Epidermal melanocyte (primary cell): ENCODE measurements around the gene NPAS3.

Source experiments
- DNase-seq: peaks from one replicate; pipeline ENCODE4 v3.0.0; 2011; ENCODE audit warnings: low spot score; ENCODE audit not compliant: insufficient read length

NPAS3 gene

GRCh38 chr14:33848009-33848408 is 909.3 kb downstream of the NPAS3 start:
- no peak for DNase-seq

- DNase-seq: no peak
Measured at GRCh38 chr14:33848706-33849454, 910.2 kb downstream of the NPAS3 start.

DNA sequence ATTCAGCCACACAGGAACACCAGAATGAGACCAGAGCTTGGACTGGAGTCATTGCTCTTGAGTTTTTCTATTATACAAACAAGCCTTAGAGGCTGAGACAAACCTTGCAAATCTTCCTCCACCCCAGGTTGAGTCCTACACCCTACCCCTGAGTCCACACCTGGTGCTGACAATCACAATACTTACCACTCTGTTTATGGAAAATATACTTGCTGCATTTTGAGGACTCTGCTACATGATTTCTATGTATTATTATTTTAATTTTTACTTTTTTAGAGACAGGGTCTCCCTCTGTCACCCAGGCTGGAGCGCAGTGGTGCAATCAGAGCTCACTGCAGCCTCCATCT is 910.7 kb downstream of the NPAS3 start:
- DNase-seq: no peak

- DNase-seq: no peak
Measured at GRCh38 chr14:33850826-33851225, 912.1 kb downstream of the NPAS3 start.

DNA sequence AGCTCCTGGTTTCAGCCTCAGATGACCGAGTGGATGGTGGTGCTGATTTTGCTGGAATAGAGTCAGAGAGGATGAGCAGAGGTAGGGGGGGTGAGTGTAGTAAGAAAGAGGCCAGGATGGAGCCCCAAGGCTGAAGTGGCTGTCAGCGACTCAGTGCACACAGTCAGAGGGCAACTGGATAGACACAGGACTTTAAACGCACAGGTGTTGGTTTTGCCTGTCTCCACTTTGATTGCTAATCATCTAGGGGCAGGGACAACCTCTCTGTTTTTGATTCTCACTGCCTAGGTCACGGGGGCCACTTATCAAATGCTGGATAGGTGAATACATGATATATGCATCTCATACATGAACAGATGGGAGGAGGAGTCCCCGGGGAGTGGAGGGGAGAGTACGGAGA is 912.7 kb downstream of the NPAS3 start:
- DNase-seq: no peak

DNA sequence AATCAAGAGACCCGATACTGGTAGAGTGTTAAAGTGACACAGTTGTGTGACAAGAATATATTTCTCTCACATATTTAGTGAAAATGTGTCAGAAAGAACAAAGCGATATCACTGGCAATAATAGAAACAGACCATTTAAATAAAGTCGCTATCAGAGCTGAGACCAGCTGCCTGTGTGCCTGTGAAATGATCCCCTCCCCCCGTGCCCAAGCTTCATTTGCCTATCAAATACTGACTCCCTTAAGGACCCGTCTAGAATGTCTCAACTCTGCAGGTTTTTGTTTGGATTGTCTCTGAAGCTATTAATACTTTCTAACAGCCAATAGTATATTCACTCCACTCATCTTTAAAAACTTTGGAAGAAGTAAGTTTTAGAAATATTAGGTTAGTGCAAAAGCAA is 913.3 kb downstream of the NPAS3 start:
- DNase-seq: no peak
